BE2C (cell line): ENCODE data around the gene DNAI2.

ENCODE experiments used
- DNase-seq: peaks from one replicate; pipeline ENCODE4 v3.0.0-alpha.2; 2020
- H3K27me3 ChIP-seq: fragments of 250-450 bp; sonication (Bioruptor Pico); 2 replicates; pipeline ENCODE4 v1.5.1; 2020; ENCODE audit warnings: mild to moderate bottlenecking
- H3K36me3 ChIP-seq: fragments of 250-450 bp; sonication (Bioruptor Pico); 2 replicates; pipeline ENCODE4 v1.5.1; 2020; ENCODE audit warnings: mild to moderate bottlenecking
- H3K4me1 ChIP-seq: fragments of 250-450 bp; sonication (Bioruptor Pico); 2 replicates; pipeline ENCODE4 v1.5.1; 2020
- H3K4me3 ChIP-seq: 2 replicates; pipeline ENCODE4 v1.5.1; 2011; ENCODE audit warnings: low read depth, low read length
- H3K9me3 ChIP-seq: fragments of 250-450 bp; sonication (Bioruptor Pico); 2 replicates; pipeline ENCODE4 v1.5.1; 2020
- CTCF ChIP-seq: IDR thresholded peaks from 2 replicates; pipeline ENCODE4 v1.5.1; 2012; ENCODE audit warnings: mild to moderate bottlenecking, low read depth, low read length

The DNAI2 gene

DNA sequence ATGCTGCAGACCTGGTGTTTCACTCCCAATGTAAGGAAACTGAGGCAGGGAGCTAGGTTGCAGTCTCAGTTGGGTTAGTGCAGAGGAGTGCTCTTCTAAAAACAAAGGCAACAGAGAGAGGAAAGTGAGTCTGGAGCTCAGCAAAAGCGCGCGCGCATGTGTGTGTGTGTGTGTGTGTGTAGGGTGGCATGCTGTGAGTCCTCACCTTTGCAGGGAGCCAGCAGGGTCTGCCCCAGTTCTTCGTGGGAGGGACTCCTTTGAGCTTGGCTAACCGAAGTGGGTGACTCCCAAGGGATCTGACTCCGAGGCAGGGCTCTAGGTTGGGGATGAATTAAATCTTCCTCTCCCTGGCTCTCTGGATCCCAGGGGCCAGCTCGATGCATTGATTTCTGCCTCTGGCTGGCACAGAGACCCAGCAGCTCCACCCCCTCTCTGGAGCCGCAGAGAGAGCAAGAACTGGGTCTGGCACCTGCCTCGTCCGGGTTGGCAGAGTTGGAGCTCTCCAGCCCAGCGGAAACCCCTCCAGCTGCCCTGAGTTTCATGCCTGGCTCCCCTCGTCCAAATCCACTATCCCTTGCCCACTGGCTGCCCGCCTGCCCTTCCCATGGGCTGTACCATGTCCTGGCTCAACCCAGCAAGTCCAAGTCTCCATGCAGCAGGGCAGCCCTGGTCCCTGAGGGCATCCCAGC lies 88.9 kb downstream of the DNAI2 start:
- H3K27me3 ChIP-seq, result peaks cover 8% of the 10 kb centered on the region
- no peak overlapping the region for H3K4me3 ChIP-seq
- DNase-seq, result no peak
- H3K9me3 ChIP-seq, result no peaks in the 10 kb centered on the region
- H3K36me3 ChIP-seq, result no peaks in the 10 kb centered on the region
- no peaks in the 10 kb centered on the region for H3K4me1 ChIP-seq
- no peak for TF ChIP-seq CTCF
